HCT116 (cell line): ENCODE results near the gene GPX2. TPM values are rescaled to one million over a fixed set of nuclear protein-coding genes. Genes with fewer than 3 reads are reported as not detected.

ENCODE experiments used
- ATAC-seq: fragments of 200-7000 bp; cut with Tn5 transposase; 2 replicates; pipeline ENCODE4 v1.9.1; 2020; ENCODE audit warnings: mild to moderate bottlenecking, moderate library complexity
- BruUV-seq: library from RNA; stranded (reverse); fragments of 400-500 nt; replicated peaks from 2 replicates; lab custom pipeline; 2021; lab: Mats Ljungman, UMichigan
- CTCF ChIA-PET: fragments of 300-600 bp; sonication (Branson Sonifier 250); formaldehyde crosslinking; loops from one replicate; lab custom pipeline; 2021; ENCODE audit warnings: antibody characterized with exemption; lab: Charles Lee
- POLR2A ChIA-PET: fragments of 300-600, 350-600 bp; sonication (Branson Sonifier 250); formaldehyde crosslinking; loops from one replicate; lab custom pipeline; 2021; ENCODE audit warnings: antibody characterized with exemption; lab: Charles Lee
- RAD21 ChIA-PET, 2 experiments: fragments of 300-600 bp; sonication (Branson Sonifier 250); formaldehyde crosslinking; loops; one replicate each; lab custom pipeline; 2023; ENCODE audit warnings: low total read pairs in 2 of 2; ENCODE audit not compliant: uncharacterized antibody in 2 of 2, unreplicated experiment in 2 of 2, low non-redundant PET in 1 of 2; lab: Charles Lee
- DNase-seq: peaks from one replicate; pipeline ENCODE4 v3.0.0-alpha.2; 2010; ENCODE audit warnings: low read depth, low spot score
- H2AFZ ChIP-seq: fragments of 200-600 bp; shearing (Covaris generic), sonication (generic); 2 replicates; pipeline ENCODE4 v1.6.1; 2017; ENCODE audit warnings: low read depth, mixed run types, mixed read lengths, antibody characterized with exemption, low read length; ENCODE audit not compliant: poor library complexity, severe bottlenecking
- H3K27ac ChIP-seq: 2 replicates; pipeline ENCODE4 v1.5.1; 2012; ENCODE audit warnings: low read depth, low read length
- H3K27me3 ChIP-seq: fragments of 200-600 bp; sonication (generic); 2 replicates; pipeline ENCODE4 v1.6.1; 2016; ENCODE audit warnings: mixed run types, low read length, mixed read lengths; ENCODE audit not compliant: insufficient read depth
- H3K36me3 ChIP-seq, 2 experiments: fragments of 200-500 bp in 1 of 2; fragments of 200-600 bp in 1 of 2; sonication (Bioruptor generic) in 1 of 2; sonication (generic) in 1 of 2; 2 replicates each; pipeline versions ENCODE4 v1.5.1 to v1.6.1; 2014 to 2016; ENCODE audit warnings: low read length in 2 of 2, inconsistent platforms in 1 of 2, mixed read lengths in 1 of 2, mixed run types in 1 of 2; ENCODE audit not compliant: insufficient read depth in 2 of 2, control insufficient read depth in 1 of 2
- H3K4me1 ChIP-seq, 2 experiments: fragments of 200-600 bp in 1 of 2; sonication (generic) in 1 of 2; 2 replicates each; pipeline versions ENCODE4 v1.5.1 to v1.6.1; 2012 to 2017; ENCODE audit warnings: low read length in 2 of 2, inconsistent platforms in 1 of 2, mild to moderate bottlenecking in 1 of 2, mixed read lengths in 1 of 2, mixed run types in 1 of 2, moderate library complexity in 1 of 2; ENCODE audit not compliant: insufficient read depth in 2 of 2, control insufficient read depth in 1 of 2
- H3K4me2 ChIP-seq: fragments of 200-600 bp; sonication (generic); 2 replicates; pipeline ENCODE4 v1.6.1; 2017; ENCODE audit warnings: mixed run types, low read length, mixed read lengths
- H3K4me3 ChIP-seq, 2 experiments: fragments of 200-600 bp in 1 of 2; sonication (generic) in 1 of 2; replicated peaks in 1 of 2; 2 replicates each; pipeline ENCODE4 v1.5.1; 2011 to 2016; ENCODE audit warnings: low read length in 2 of 2, control low read depth in 1 of 2, low read depth in 1 of 2, mild to moderate bottlenecking in 1 of 2, mixed read lengths in 1 of 2, mixed run types in 1 of 2
- H3K79me2 ChIP-seq: fragments of 200-600 bp; sonication (generic); 2 replicates; pipeline ENCODE4 v1.6.1; 2017; ENCODE audit warnings: mild to moderate bottlenecking, mixed run types, low read length, moderate library complexity, mixed read lengths; ENCODE audit not compliant: insufficient read depth
- H3K9ac ChIP-seq: fragments of 200-600 bp; sonication (generic); 2 replicates; pipeline ENCODE4 v1.6.1; 2016; ENCODE audit warnings: low read length, mixed read lengths
- H3K9me2 ChIP-seq: fragments of 200-600 bp; sonication (generic), shearing (Covaris generic); 2 replicates; pipeline ENCODE4 v1.6.1; 2017; ENCODE audit warnings: mixed run types, mild to moderate bottlenecking, moderate library complexity; ENCODE audit not compliant: insufficient read depth
- H3K9me3 ChIP-seq, 2 experiments: fragments of 200-500 bp in 1 of 2; fragments of 200-600 bp in 1 of 2; sonication (Bioruptor generic) in 1 of 2; sonication (generic) in 1 of 2; 2 replicates each; pipeline ENCODE4 v1.6.1; 2014 to 2017; ENCODE audit warnings: low read length in 2 of 2, mixed read lengths in 2 of 2, inconsistent platforms in 1 of 2, low read depth in 1 of 2, mild to moderate bottlenecking in 1 of 2, mixed run types in 1 of 2, moderate library complexity in 1 of 2; ENCODE audit not compliant: control insufficient read depth in 1 of 2, insufficient read depth in 1 of 2
- H4K20me1 ChIP-seq: fragments of 200-600 bp; sonication (generic), shearing (Covaris generic); 2 replicates; pipeline ENCODE4 v1.6.1; 2017; ENCODE audit warnings: mixed run types, mild to moderate bottlenecking, moderate library complexity; ENCODE audit not compliant: insufficient read depth
- ATF3 ChIP-seq: IDR thresholded peaks from 2 replicates; pipeline ENCODE4 v1.6.1; 2012
- CTCF ChIP-seq, 3 experiments: fragments of 200-600 bp in 1 of 3; sonication (generic) in 1 of 3; IDR thresholded peaks in 2 of 3; conservative IDR thresholded peaks in 1 of 3; 2 replicates each; pipeline ENCODE4 v1.5.1; 2012 to 2017; ENCODE audit warnings: low read depth in 2 of 3, low read length in 2 of 3, antibody characterized with exemption in 1 of 3, borderline replicate concordance in 1 of 3, control low read depth in 1 of 3, mild to moderate bottlenecking in 1 of 3, mixed read lengths in 1 of 3, mixed run types in 1 of 3, moderate library complexity in 1 of 3; ENCODE audit not compliant: insufficient read depth in 1 of 3
- EZH2phosphoT487 ChIP-seq: fragments of 200-600 bp; IDR thresholded peaks from 2 replicates; pipeline ENCODE4 v1.6.1; 2018; ENCODE audit warnings: antibody characterized with exemption, borderline replicate concordance
- JUND ChIP-seq: IDR thresholded peaks from 2 replicates; pipeline ENCODE4 v1.6.1; 2012
- MAX ChIP-seq: IDR thresholded peaks from 2 replicates; pipeline ENCODE4 v1.6.1; 2012
- POLR2AphosphoS5 ChIP-seq: IDR thresholded peaks from 2 replicates; pipeline ENCODE4 v1.6.1; 2011; ENCODE audit warnings: mild to moderate bottlenecking, low read depth, low read length, moderate library complexity
- RAD21 ChIP-seq: IDR thresholded peaks from 2 replicates; pipeline ENCODE4 v1.6.1; 2012; ENCODE audit warnings: low read depth, mild to moderate bottlenecking
- SP1 ChIP-seq: IDR thresholded peaks from 2 replicates; pipeline ENCODE4 v1.6.1; 2012; ENCODE audit warnings: low read depth
- ZBTB33 ChIP-seq: IDR thresholded peaks from 2 replicates; pipeline ENCODE4 v1.6.1; 2011; ENCODE audit warnings: mild to moderate bottlenecking, low read length, moderate library complexity; ENCODE audit not compliant: insufficient replicate concordance; ENCODE audit errors: extremely low read depth
- intact Hi-C: fragments of 100-400 bp; cut with micrococcal nuclease; formaldehyde crosslinking; loops from 2 replicates; pipeline ENCODE4 v1.10.0; 2022
- total RNA-seq: library from RNA; stranded (reverse); gene quantifications from one replicate; pipeline ENCODE4 v1.2.1, GENCODE V29; 2021; ENCODE audit not compliant: unreplicated experiment

GPX2 gene
- total RNA-seq, 1 experiment from 2014 or later = 0.61 TPM

- RAD21 ChIA-PET = interaction anchor here in 1 of 2 experiments (1.2 to 1.6 kb wide), 2 partner anchors 19 to 87 kb away, joined by 3 to 6 read pairs; no protein-coding TSS in a partner anchor
- H3K9me2 ChIP-seq = no peaks in the 10 kb centered on the region
- no peak overlapping the region for H3K27ac ChIP-seq
- H3K9me3 ChIP-seq = no peaks in the 10 kb centered on the region
- POLR2A ChIA-PET = interaction anchor here (1.0 kb wide), 1 partner anchor 87 kb away, joined by 3 read pairs; no protein-coding TSS in a partner anchor
- no peaks in the 10 kb centered on the region for H3K27me3 ChIP-seq
- DNase-seq (peak; percentile 39), ATAC-seq (0 out of 2 replicates have a peak, but pooled peaks have one; percentile 21)
- no TSS peak for BruUV-seq
- H3K4me1 ChIP-seq = peaks cover 8 to 16% of the 10 kb centered on the region in 2 experiments; a peak in 3 of 4 replicates
- TF ChIP-seq CTCF (IDR thresholded peaks at IDR 0.05 in 2 of 3, conservative IDR thresholded peaks at IDR 0.05 in 1 of 3; ENCODE audit: borderline replicate concordance in 1 of 3, insufficient read depth in 1 of 3, low read depth in 2 of 3, low read length in 2 of 3) (peak; percentile 63 to 81 (median 65)), ATF3 (no peak), EZH2phosphoT487 (no peak), RAD21 (peak; percentile 65), JUND (no peak)
- CTCF ChIA-PET = interaction anchor here (0.8 to 2.7 kb wide), 23 partner anchors 10 to 607 kb away, joined by 3 to 23 read pairs (median 5); partner anchors contain the start of genes FNTB and SPTB
- no peaks in the 10 kb centered on the region for H4K20me1 ChIP-seq
- peaks cover 17% of the 10 kb centered on the region for H3K79me2 ChIP-seq
- no peak overlapping the region for H3K9ac ChIP-seq
- no peak overlapping the region for H3K4me3 ChIP-seq
- H3K36me3 ChIP-seq = no peaks in the 10 kb centered on the region
- intact Hi-C loops = loop anchor here (5.0 kb wide), 2 partner anchors 109 to 239 kb away; no protein-coding TSS in a partner anchor
- peak overlapping the region; percentile 91 for H2AFZ ChIP-seq
- peak overlapping the region; percentile 29; the same call in 1 of the 2 replicates for H3K4me2 ChIP-seq
Observed at GRCh38 chr14:64910847-64911495, 31.6 kb downstream of the GPX2 start.

GRCh38 chr14:64906022-64906421 lies 36.5 kb downstream of the GPX2 start:
- POLR2A ChIA-PET = no interaction called here
- TF ChIP-seq ATF3 (no peak), SP1 (no peak), MAX (no peak), CTCF (IDR thresholded peaks at IDR 0.05 in 2 of 3, conservative IDR thresholded peaks at IDR 0.05 in 1 of 3; ENCODE audit: borderline replicate concordance in 1 of 3, insufficient read depth in 1 of 3, low read depth in 2 of 3, low read length in 2 of 3) (no peak), POLR2AphosphoS5 (no peak), ZBTB33 (no peak)

More at GRCh38 chr14:64906022-64906421, 36.5 kb downstream of the GPX2 start:
- no peak overlapping the region for H3K4me3 ChIP-seq
- intact Hi-C loops = no loop called here
- no peak overlapping the region for H3K27ac ChIP-seq
- BruUV-seq = no TSS peak
- ChIA-PET RAD21 (no interaction called here), CTCF (no interaction called here)
- no peak overlapping the region for H3K4me2 ChIP-seq
- no peak overlapping the region for H3K9ac ChIP-seq
- DNase-seq = no peak
- no peaks in the 10 kb centered on the region for H3K27me3 ChIP-seq
- H3K79me2 ChIP-seq = no peaks in the 10 kb centered on the region
- H3K36me3 ChIP-seq = no peaks in the 10 kb centered on the region
- H4K20me1 ChIP-seq = no peaks in the 10 kb centered on the region
- no peaks in the 10 kb centered on the region for H3K4me1 ChIP-seq
- no peaks in the 10 kb centered on the region for H3K9me2 ChIP-seq
- no peak for ATAC-seq
- H2AFZ ChIP-seq = no peak overlapping the region
- H3K9me3 ChIP-seq = no peaks in the 10 kb centered on the region
